Left hindlimb (tissue), 1 donor: Measurements from ENCODE around the gene FOXG1.

Source experiments
- DNase-seq: peaks from one replicate; pipeline ENCODE4 v3.0.0-alpha.2; 2018

Gene FOXG1

DNA sequence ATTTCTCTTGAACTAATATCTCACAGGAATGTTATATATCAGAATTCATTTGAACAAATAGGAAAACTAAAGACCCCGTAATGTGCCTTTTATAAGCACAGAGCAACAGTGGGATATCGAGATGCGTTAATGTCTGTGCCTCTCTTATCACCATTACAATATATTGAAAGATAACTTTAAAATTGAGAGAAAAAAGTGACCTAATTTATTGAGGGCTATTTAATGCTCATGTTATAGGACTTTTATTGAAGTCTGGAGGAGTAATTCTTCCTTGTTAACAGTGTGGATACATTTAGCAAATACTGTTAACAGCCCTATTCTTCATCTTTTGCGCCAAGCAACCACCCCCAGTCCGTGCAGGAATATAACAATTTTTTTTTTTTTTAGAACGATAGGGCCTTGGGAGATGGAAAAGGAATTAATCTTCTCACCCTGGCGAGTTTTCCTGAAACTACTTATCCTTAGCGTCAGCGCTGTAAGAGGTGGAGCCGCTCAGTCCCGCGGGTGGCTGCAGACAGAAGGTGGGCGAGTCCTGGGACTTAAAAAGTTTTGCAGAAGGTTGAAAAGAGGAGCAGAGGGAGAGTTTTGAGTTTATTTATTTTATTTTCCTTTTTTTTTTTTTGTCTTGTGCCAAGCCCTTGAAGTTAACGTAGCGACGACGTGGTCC lies 11.0 kb downstream of the FOXG1 start:
- no peak for DNase-seq

DNA sequence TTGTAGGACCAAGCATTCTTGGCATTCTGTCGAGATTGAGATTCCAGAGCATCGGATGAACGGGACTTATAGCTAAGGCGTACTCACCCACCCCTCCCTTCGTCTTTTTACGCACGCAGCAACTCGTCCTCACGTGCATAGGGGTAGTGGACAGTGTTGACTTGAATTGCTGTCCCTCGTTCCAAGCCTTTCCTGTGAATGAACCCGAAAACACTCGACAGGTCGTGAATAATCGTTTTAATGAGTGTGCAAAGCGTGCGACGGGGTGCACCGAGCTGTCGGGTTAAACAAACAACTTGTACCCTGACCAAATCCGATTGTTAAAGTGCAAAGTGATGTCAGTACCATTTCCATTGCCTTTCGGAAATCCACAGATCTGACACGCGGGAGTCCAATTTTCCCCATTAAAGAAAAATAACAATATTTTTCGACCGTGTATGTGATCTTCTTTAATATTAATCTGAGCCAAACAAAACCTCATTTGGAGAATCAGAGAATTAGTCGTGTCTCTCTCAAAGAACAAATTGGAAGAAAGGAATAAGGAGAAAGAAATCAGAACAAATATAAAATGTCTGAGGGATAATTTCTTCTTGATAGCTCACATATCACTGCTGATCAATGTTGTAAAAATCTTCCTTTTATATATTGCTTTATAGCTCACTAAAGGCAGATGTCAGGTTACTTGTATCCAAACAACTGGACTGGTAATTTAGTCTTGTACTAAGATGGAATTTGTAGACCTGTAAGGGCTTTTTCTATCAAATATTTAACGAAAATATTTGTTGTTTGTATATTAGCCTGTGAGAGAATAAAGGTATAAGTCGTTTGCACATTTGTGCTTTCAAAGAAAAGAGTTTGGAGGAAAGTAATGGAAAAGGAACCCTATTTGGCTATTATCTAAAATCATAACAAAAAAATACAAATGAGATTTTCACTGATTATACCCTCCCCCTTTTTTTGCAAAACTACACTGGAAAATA lies 11.8 kb downstream of the FOXG1 start:
- DNase-seq, result no peak

DNA sequence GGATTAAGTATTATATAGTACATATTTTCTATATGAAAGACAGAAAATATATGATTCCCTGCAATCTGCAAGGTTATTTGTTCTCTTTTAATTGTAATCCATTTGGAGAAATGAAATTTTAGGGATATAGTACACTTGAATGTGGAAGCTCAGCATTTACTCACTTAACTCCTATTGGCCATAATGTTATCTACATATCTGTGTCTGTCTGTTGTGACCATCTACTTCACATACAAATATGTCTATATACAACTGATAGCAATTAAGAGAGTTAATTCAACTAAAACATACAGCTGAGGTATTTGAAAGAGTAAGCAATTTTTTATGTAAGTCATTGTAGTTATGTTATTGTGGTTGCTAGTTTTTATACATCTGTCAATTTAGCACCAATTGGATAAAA lies 12.9 kb downstream of the FOXG1 start:
- no peak for DNase-seq

DNA sequence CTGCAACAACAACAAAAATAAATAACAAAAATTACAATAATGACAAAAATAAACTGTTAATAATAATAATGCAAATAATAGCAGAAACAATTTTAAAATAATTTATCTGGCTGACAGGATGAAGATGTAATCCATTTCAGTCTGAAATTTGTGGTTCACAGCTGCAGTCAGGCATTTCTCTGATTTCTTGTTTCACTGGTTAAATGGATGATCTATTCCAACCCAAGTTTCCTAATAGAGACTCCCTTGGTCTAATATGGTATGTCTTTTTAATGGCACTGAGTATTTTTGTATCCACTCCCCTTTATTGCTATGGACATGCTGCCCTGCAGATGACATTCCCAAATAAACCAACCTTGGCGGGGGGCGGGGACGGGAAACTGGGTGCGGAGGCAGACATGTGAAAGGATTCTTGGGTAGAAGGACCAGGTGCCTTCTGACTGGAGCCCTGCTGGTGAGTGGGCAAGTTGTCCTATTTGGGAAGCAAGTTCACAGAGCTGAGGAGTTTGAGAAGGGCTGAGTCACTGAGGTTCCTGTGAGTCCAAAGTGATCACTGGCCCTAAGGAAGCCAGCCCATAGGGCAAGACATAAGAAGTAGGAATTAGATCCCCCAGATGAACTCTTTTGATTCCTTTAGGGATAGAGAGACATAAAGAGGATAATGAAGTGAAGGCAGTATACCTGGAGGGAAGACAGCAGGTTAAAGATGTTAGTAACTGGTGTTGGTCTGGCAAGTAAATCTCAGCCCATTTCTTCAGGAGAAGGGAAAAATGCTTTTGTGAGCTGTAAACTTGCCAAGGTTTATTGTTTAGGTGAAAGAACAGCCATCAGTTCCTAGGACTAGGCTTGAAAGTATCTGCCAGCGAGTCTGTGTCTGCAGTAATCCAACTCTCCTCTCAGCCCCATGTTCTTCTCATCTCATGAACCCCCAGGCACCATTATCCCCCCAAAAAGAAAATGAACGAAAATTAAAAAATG lies 14.5 kb downstream of the FOXG1 start:
- no peak for DNase-seq

DNA sequence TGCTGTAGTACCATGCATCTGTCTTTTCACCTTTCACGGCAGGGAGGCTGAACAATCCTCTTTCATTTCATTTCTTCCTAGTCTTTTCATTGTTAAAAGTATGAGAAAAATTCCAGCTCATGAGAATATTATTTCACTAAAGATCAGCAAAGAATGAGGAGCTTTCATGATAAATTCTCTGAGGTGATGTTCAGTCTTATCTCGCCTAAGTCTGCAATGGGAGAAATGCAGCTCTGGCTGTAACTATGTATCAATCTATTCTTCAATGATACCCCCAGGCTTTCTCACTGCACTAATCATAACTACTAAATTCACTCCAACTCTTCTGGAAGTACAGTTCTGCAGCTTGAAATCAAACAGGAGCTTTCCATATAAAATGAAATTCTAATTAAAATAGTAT lies 15.7 kb downstream of the FOXG1 start:
- no peak for DNase-seq

DNA sequence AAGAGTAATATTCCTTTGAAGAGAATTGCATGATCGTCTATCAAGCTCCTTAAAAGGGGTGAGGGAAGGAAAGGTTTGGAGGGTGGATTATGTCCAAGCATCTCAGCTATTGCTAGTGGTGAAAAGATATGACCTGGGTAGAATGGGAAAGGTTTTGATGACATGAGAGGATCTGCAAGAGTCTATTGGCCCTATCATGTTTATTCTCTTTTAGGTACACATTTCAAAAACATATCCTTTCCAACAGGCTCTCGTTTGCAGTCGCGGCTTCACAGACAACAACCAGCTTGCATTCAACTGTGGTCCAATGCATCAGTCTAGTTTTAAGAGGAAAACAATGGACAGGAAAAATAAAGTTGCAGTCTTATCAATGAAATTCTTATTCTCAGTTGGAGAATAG lies 17.1 kb downstream of the FOXG1 start:
- DNase-seq, result no peak

DNA sequence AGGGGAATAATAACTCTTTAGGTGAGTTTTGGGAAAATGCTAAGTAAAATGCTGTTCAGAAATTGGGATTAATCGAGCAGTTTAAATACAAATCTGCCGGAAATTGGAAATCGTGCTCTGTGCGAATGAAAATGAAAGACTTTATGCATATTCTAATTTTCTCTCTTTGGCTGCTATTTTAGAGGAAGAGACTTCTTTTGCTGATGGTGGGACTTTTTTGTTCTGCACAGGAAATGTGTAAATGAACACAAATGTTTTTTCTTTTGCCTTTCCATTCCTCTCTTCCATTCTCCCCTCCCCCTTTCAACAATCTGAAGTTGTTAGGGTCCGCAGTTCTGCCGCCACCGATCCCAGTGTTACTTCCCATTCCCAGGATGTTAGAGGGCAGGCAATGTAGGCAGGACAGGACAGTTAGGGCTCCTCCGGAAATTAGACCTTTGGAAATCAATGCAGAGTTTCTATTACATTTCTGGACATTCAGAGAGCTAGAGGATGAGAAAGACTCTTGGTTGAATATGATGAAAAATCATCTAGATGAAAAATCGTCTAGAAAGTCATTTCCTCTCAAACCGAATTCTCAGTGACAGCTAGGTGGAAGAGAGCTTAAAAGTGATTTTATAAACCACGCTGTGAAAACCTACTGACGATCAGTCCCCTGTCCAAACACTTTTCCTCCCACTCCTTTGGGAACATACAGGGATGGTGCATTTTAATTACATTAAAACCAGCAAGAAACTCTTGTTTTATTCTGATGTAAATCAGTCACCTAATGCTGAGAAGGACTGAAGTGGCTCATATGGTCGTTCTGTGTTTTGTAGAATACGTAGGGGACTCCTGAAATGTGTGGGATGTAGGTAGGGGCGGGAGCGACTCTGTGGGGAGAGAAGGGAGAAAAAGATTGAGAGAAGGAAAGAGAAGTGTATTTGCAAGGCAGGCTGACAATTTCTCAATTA lies 17.8 kb downstream of the FOXG1 start:
- DNase-seq, result no peak

DNA sequence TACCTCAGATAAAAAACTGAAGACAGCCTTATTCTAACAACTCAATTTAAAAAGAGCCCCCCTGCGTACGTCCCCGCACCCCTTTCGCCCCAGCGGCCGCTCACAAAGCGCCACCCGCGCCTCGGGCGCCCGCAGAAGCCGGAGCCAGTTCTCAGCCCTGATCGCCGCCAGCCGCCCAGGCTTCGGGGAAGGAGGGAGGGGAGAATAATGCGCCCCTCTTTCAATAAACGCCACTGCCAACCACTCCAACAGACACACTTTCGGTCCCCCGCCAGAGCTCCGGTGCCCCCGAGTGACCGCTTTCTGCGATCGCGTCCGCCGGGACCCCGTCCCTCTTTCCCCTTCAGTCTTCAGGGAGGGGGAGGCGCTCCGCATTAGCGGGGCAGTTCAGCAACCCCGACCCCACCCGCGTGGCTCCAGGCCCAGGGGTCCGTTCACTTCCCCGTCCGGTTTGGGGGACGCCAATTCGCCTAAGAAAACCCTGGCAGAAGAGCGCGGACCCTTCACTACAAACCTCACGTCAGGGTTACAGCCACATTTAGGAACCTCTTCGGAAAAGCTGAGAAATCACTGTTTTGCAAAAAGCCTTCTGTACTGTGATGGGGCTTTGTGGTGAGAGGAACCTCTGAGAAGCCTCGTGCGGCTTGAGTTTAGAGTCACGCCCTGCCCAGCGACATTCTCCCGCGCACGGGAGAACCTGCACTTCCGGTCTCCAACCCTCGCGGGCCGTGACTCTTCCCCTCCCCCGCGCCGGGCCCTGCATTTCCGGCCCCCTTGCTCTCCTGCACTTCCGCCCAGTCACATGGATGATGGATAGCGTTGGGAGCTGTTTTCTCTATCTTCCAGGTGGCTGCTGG lies 18.7 kb downstream of the FOXG1 start:
- peak; percentile 39 for DNase-seq

DNA sequence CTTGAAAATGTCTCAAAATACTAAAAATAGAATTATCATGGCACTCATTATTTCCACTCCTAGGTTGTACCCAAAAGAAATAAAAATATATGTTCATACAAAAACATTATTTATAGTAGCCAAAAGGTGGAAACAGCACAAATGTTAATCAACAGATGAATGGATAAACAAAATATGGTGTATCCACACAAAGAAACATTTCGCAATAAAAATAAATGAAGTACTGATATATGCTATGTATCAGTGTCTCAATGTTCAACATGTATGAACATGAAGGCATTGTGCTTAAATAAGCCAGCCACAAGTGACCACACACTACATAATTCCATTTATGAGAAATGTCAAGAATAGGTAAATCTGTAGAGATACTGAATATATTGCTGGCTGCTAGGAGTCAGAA lies 40.9 kb downstream of the FOXG1 start:
- DNase-seq, result no peak

DNA sequence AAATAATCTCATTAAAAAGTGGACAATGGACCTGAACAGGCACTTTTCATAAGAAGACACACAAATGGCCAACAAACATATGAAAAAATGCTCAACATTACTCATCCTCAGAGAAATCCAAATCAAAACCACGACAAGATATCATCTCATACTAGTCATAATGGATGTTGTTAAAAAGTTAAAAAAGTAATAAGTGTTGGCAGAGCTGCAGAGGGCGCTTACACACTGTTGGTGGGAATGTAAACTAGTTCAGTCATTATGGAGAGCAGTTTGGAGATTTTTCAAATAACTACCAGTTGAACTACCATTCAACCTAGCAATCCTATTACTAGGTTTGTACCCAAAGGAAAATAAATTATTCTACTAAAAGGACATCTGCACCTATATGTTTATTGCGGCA lies 47.2 kb downstream of the FOXG1 start:
- no peak for DNase-seq
